Measurements from ENCODE around the gene PHF14.
A peak's percentile ranks its signal among the peaks of the same experiment; 100 is the strongest.
"Not testable (repeated sequence)": the region's sequence is repeated elsewhere in the genome, so short reads cannot be mapped to it uniquely, and the experiment has no call there.

The PHF14 gene

GRCh38 chr7:10977113-10977512 lies 3.4 kb downstream of the PHF14 start:
- DNase-seq, result no peak

- no peak for DNase-seq
These were observed 7.6 kb downstream of the PHF14 start for GRCh38 chr7:10981317-10981716.

- not testable (repeated sequence) for DNase-seq
These were observed 17.1 kb downstream of the PHF14 start for GRCh38 chr7:10990748-10991147.

GRCh38 chr7:10995482-10996166 lies 22.0 kb downstream of the PHF14 start:
- DNase-seq, result not testable (repeated sequence)

GRCh38 chr7:10998996-10999757 lies 25.5 kb downstream of the PHF14 start:
- DNase-seq, result no peak

- no peak for DNase-seq
These were observed 31.5 kb downstream of the PHF14 start for GRCh38 chr7:11005202-11005601.

- DNase-seq, result no peak
These were observed 32.6 kb downstream of the PHF14 start for GRCh38 chr7:11006291-11006690.

- DNase-seq, result no peak
These were observed 36.0 kb downstream of the PHF14 start for GRCh38 chr7:11009631-11010030.

- DNase-seq, result no peak
These were observed 47.8 kb downstream of the PHF14 start for GRCh38 chr7:11021468-11021867.

- DNase-seq, result peak; percentile 28
These were observed 53.0 kb downstream of the PHF14 start for GRCh38 chr7:11026452-11027359.

GRCh38 chr7:11035661-11036060 lies 62.0 kb downstream of the PHF14 start:
- DNase-seq, result no peak

GRCh38 chr7:11039974-11040373 lies 66.3 kb downstream of the PHF14 start:
- DNase-seq, result no peak

GRCh38 chr7:11054033-11054432 lies 80.4 kb downstream of the PHF14 start:
- DNase-seq, result no peak

GRCh38 chr7:11060893-11061292 lies 87.2 kb downstream of the PHF14 start:
- peak; percentile 66 for DNase-seq

- DNase-seq, result no peak
These were observed 88.4 kb downstream of the PHF14 start for GRCh38 chr7:11062110-11062509.

GRCh38 chr7:11069591-11069990 lies 95.9 kb downstream of the PHF14 start:
- no peak for DNase-seq

- peak; percentile 2 for DNase-seq
These were observed 104.1 kb downstream of the PHF14 start for GRCh38 chr7:11077816-11078215.

- no peak for DNase-seq
These were observed 104.7 kb downstream of the PHF14 start for GRCh38 chr7:11078247-11078834.

GRCh38 chr7:11079907-11080306 lies 106.2 kb downstream of the PHF14 start:
- no peak for DNase-seq

GRCh38 chr7:11082121-11082520 lies 108.4 kb downstream of the PHF14 start:
- no peak for DNase-seq

- DNase-seq, result no peak
These were observed 109.0 kb downstream of the PHF14 start for GRCh38 chr7:11082552-11083213.

GRCh38 chr7:11083214-11083568 lies 109.5 kb downstream of the PHF14 start:
- no peak for DNase-seq

Measured in fibroblast of skin of scalp (primary cell).